OCI-LY1 (cell line): ENCODE data around the gene PRKCE.

Experiments used
- EZH2 ChIP-seq: fragments of 200-600 bp; sonication (generic), shearing (Covaris generic); IDR thresholded peaks from 2 replicates; pipeline ENCODE4 v1.8.0; 2017; ENCODE audit warnings: borderline replicate concordance, mixed run types, mild to moderate bottlenecking, antibody characterized with exemption, low read length, moderate library complexity, mixed read lengths
- TF ChIP-seq, protein P1 (sequence below): fragments of 200-600 bp; sonication (generic), shearing (Covaris generic); IDR thresholded peaks from 2 replicates; pipeline ENCODE4 v1.5.1; 2017; ENCODE audit warnings: mild to moderate bottlenecking, antibody characterized with exemption, low read length, moderate library complexity, mixed read lengths

DNA sequence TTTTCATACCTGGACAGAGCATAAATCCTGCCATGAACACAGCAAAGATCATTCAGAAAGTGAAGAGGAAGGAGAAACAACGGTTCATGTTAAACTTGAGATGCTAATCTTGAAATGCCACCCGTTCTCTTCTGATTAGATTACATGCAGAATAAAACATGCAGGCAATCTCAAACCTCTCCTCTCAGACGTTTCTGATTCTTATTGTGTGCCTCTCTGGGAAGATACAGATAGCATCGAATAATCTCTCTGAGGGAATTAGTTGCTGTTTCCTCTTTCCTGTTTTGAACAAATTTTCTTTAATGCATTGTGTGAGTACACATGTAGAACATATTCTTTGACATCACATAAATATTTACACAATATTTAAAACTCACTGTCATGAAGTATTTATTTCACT, 313.4 kb downstream of the PRKCE start:
- TF ChIP-seq, protein P1, sequence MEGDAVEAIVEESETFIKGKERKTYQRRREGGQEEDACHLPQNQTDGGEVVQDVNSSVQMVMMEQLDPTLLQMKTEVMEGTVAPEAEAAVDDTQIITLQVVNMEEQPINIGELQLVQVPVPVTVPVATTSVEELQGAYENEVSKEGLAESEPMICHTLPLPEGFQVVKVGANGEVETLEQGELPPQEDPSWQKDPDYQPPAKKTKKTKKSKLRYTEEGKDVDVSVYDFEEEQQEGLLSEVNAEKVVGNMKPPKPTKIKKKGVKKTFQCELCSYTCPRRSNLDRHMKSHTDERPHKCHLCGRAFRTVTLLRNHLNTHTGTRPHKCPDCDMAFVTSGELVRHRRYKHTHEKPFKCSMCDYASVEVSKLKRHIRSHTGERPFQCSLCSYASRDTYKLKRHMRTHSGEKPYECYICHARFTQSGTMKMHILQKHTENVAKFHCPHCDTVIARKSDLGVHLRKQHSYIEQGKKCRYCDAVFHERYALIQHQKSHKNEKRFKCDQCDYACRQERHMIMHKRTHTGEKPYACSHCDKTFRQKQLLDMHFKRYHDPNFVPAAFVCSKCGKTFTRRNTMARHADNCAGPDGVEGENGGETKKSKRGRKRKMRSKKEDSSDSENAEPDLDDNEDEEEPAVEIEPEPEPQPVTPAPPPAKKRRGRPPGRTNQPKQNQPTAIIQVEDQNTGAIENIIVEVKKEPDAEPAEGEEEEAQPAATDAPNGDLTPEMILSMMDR, result no peak
- no peak for TF ChIP-seq EZH2
